WTC11 (cell line): Measurements from ENCODE around the gene RIMBP2.

Experiments used
- CTCF ChIP-seq: fragments of 200-600 bp; IDR thresholded peaks from 2 replicates; pipeline ENCODE4 v1.8.0; 2022; ENCODE audit warnings: antibody characterized with exemption
- NR1H2 ChIP-seq: sonication (generic); formaldehyde crosslinking; IDR thresholded peaks from 2 replicates; pipeline ENCODE4 v1.9.0; 2021; ENCODE audit warnings: mild to moderate bottlenecking, moderate library complexity, missing genetic modification reagents
- USF2 ChIP-seq: sonication (generic); formaldehyde crosslinking; IDR thresholded peaks from 2 replicates; pipeline ENCODE4 v1.8.1; 2023; ENCODE audit warnings: mild to moderate bottlenecking, missing genetic modification reagents, moderate library complexity
- TF ChIP-seq, protein P1 (sequence below): fragments of 250-450 bp; sonication (Bioruptor Pico); IDR thresholded peaks from 2 replicates; pipeline ENCODE4 v1.8.0; 2021; ENCODE audit warnings: mild to moderate bottlenecking

DNA sequence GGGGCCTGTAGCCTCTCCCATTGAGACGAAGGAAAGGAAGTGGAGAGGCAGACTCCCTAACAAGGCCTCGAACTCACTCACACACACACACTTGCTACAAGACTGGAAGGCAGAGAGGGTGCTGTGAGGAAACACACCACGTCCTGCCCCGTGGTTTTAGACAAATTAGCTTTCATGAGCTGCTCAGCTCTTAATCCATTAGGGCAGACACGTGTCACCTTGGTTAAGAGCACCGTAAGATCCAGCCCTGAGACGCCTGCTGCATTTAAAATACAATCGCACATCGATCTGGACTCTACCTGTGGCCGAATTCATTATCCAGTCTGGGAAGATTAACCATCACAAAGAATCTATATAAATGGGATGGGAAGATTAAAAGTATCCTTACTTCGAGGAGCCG is 72.0 kb downstream of the RIMBP2 start:
- no peak for TF ChIP-seq CTCF
- no peak for TF ChIP-seq USF2 (CRISPR knock-in tag)
- TF ChIP-seq, protein P1, sequence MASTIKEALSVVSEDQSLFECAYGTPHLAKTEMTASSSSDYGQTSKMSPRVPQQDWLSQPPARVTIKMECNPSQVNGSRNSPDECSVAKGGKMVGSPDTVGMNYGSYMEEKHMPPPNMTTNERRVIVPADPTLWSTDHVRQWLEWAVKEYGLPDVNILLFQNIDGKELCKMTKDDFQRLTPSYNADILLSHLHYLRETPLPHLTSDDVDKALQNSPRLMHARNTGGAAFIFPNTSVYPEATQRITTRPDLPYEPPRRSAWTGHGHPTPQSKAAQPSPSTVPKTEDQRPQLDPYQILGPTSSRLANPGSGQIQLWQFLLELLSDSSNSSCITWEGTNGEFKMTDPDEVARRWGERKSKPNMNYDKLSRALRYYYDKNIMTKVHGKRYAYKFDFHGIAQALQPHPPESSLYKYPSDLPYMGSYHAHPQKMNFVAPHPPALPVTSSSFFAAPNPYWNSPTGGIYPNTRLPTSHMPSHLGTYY (CRISPR knock-in tag), result no peak
- no peak for TF ChIP-seq NR1H2 (CRISPR knock-in tag)
